Measurements from ENCODE around the gene FGF19. TPM values are rescaled to one million over a fixed set of nuclear protein-coding genes. Genes with fewer than 3 reads are reported as not detected.

Gene FGF19
- total RNA-seq, 1 experiment from 2014 or later, result 17.6 TPM

- Mint-ChIP-seq H3K36me3 (peaks cover 13% of the 10 kb centered on the region), H3K27me3 (ENCODE audit: low read depth) (peaks cover 5% of the 10 kb centered on the region), H3K4me1 (peaks cover 46% of the 10 kb centered on the region), H3K9me3 (no peaks in the 10 kb centered on the region), H3K4me3 (peak overlapping the region; percentile 63), H3K27ac (peak overlapping the region; percentile 98)
- ChIA-PET CTCF (interaction anchor here (0.7 to 1.7 kb wide), 7 partner anchors 9 to 215 kb away, joined by 3 to 10 read pairs (median 3); no protein-coding TSS in a partner anchor), POLR2A (interaction anchor here (1.0 to 1.1 kb wide), 2 partner anchors 62 to 189 kb away, joined by 3 read pairs; no protein-coding TSS in a partner anchor)
- peak; percentile 57 for ATAC-seq
- DNase-seq (ENCODE audit: low spot score), result peak; percentile 74
- TF ChIP-seq FOXP1 (CRISPR knock-in tag; IDR thresholded peaks at IDR 0.05; ENCODE audit: borderline replicate concordance) (peak; percentile 79), ZNF138 (CRISPR knock-in tag; conservative IDR thresholded peaks at IDR 0.05) (no peak), ZNF396 (CRISPR knock-in tag; IDR thresholded peaks at IDR 0.05; ENCODE audit: borderline replicate concordance) (no peak), ZBTB43 (CRISPR knock-in tag; IDR thresholded peaks at IDR 0.05) (no peak), CREM (CRISPR knock-in tag; IDR thresholded peaks at IDR 0.05) (0 out of 2 replicates have a peak, but pooled peaks have one; percentile 34), ZNF425 (CRISPR knock-in tag; conservative IDR thresholded peaks at IDR 0.05) (no peak), NFYB (CRISPR knock-in tag; conservative IDR thresholded peaks at IDR 0.05; ENCODE audit: low read depth) (no peak), ZNF281 (CRISPR knock-in tag; IDR thresholded peaks at IDR 0.05) (peak; percentile 96; the same call in 1 of the 2 replicates), IRF1 (CRISPR knock-in tag; IDR thresholded peaks at IDR 0.05) (no peak), EMX1 (CRISPR knock-in tag; IDR thresholded peaks at IDR 0.05) (no peak), ATF2 (CRISPR knock-in tag; IDR thresholded peaks at IDR 0.05; ENCODE audit: borderline replicate concordance, low read depth) (no peak), ERG (CRISPR knock-in tag; IDR thresholded peaks at IDR 0.05) (no peak), USF1 (CRISPR knock-in tag; IDR thresholded peaks at IDR 0.05) (no peak), SP1 (CRISPR knock-in tag; conservative IDR thresholded peaks at IDR 0.05) (peak; percentile 71), OVOL2 (CRISPR knock-in tag; IDR thresholded peaks at IDR 0.05; ENCODE audit: borderline replicate concordance) (no peak), HMGA2 (CRISPR knock-in tag; IDR thresholded peaks at IDR 0.05) (no peak), SMAD3 (CRISPR knock-in tag; IDR thresholded peaks at IDR 0.05; ENCODE audit: borderline replicate concordance) (peak; percentile 49; the same call in 1 of the 2 replicates), ETV6 (CRISPR knock-in tag; IDR thresholded peaks at IDR 0.05) (peak; percentile 76; the same call in 1 of the 2 replicates), USF2 (CRISPR knock-in tag; IDR thresholded peaks at IDR 0.05) (no peak)
Observed at GRCh38 chr11:69700278-69701140, 3.3 kb downstream of the FGF19 start.

Data from WTC11 (cell line).